Liver (tissue), 9 donors: ENCODE data around the gene ERAP2. TPM values are rescaled to one million over a fixed set of nuclear protein-coding genes. Genes with fewer than 3 reads are reported as not detected.

Experiments used
- DNase-seq: peaks from one replicate; pipeline ENCODE4 v3.0.0-alpha.2; 2017; ENCODE audit warnings: low spot score
- H3K27ac ChIP-seq, 2 donors: one replicate each; pipeline ENCODE4 v1.7.0; 2013; ENCODE audit warnings: inconsistent platforms in 2 of 2, low read length in 2 of 2, control low read depth in 1 of 2, low read depth in 1 of 2, mild to moderate bottlenecking in 1 of 2
- H3K27me3 ChIP-seq, 4 donors: one replicate each; pipeline versions ENCODE4 v1.6.1 to v1.7.0; 2013; ENCODE audit warnings: low read length in 3 of 4, inconsistent platforms in 1 of 4, mild to moderate bottlenecking in 1 of 4, moderate library complexity in 1 of 4; ENCODE audit not compliant: control insufficient read depth in 4 of 4, insufficient read depth in 4 of 4
- H3K36me3 ChIP-seq, 4 donors: one replicate each; pipeline versions ENCODE4 v1.6.1 to v1.7.0; 2013; ENCODE audit warnings: low read length in 3 of 4, mild to moderate bottlenecking in 3 of 4, low read depth in 1 of 4, moderate library complexity in 1 of 4; ENCODE audit not compliant: control insufficient read depth in 4 of 4, insufficient read depth in 3 of 4
- H3K4me1 ChIP-seq, 4 donors: one replicate each; pipeline versions ENCODE4 v1.6.1 to v1.7.0; 2013; ENCODE audit warnings: low read length in 3 of 4, mild to moderate bottlenecking in 3 of 4, moderate library complexity in 1 of 4; ENCODE audit not compliant: control insufficient read depth in 4 of 4, insufficient read depth in 4 of 4
- H3K4me3 ChIP-seq, 3 donors: one replicate each; pipeline versions ENCODE4 v1.6.1 to v1.7.0; 2013; ENCODE audit warnings: low read length in 3 of 3, control low read depth in 1 of 3, low read depth in 1 of 3, mild to moderate bottlenecking in 1 of 3
- H3K9ac ChIP-seq, 2 donors: one replicate each; pipeline ENCODE4 v1.7.0; 2013; ENCODE audit warnings: low read length in 2 of 2, mild to moderate bottlenecking in 2 of 2, moderate library complexity in 2 of 2, control low read depth in 1 of 2, low read depth in 1 of 2
- H3K9me3 ChIP-seq, 4 donors: one replicate each; pipeline versions ENCODE4 v1.6.1 to v1.7.0; 2013; ENCODE audit warnings: low read length in 3 of 4; ENCODE audit not compliant: control insufficient read depth in 4 of 4
- EGR1 ChIP-seq, 2 donors: IDR thresholded peaks; 2 replicates each; pipeline ENCODE4 v1.6.1; 2016 to 2018; ENCODE audit warnings: antibody characterized with exemption in 2 of 2, low read depth in 2 of 2
- FOXA2 ChIP-seq: IDR thresholded peaks from 2 replicates; pipeline ENCODE4 v1.6.1; 2016; ENCODE audit warnings: antibody characterized with exemption
- GABPA ChIP-seq, 2 donors: IDR thresholded peaks in 1 of 2; conservative IDR thresholded peaks in 1 of 2; 2 replicates each; pipeline ENCODE4 v1.6.1; 2016; ENCODE audit warnings: antibody characterized with exemption in 2 of 2, mild to moderate bottlenecking in 1 of 2, moderate library complexity in 1 of 2
- HNF4A ChIP-seq, 2 donors: conservative IDR thresholded peaks; 2 replicates each; pipeline ENCODE4 v1.6.1; 2016; ENCODE audit warnings: antibody characterized with exemption in 2 of 2, mild to moderate bottlenecking in 2 of 2
- HNF4G ChIP-seq: IDR thresholded peaks from 2 replicates; pipeline ENCODE4 v1.6.1; 2016; ENCODE audit warnings: antibody characterized with exemption
- JUND ChIP-seq, 2 donors: IDR thresholded peaks; 2 replicates each; pipeline ENCODE4 v1.6.1; 2016; ENCODE audit warnings: antibody characterized with exemption in 2 of 2
- NR2F2 ChIP-seq: IDR thresholded peaks from 2 replicates; pipeline ENCODE4 v1.6.1; 2016; ENCODE audit warnings: antibody characterized with exemption
- RAD21 ChIP-seq, 2 donors: IDR thresholded peaks; 2 replicates each; pipeline ENCODE4 v1.6.1; 2016; ENCODE audit warnings: antibody characterized with exemption in 2 of 2, mild to moderate bottlenecking in 2 of 2
- RXRA ChIP-seq, 2 donors: IDR thresholded peaks; 2 replicates each; pipeline ENCODE4 v1.6.1; 2017 to 2018; ENCODE audit warnings: antibody characterized with exemption in 2 of 2, mild to moderate bottlenecking in 1 of 2
- SP1 ChIP-seq: IDR thresholded peaks from 2 replicates; pipeline ENCODE4 v1.6.1; 2018; ENCODE audit warnings: antibody characterized with exemption, mild to moderate bottlenecking
- TAF1 ChIP-seq: conservative IDR thresholded peaks from 2 replicates; pipeline ENCODE4 v1.6.1; 2016; ENCODE audit warnings: antibody characterized with exemption, mild to moderate bottlenecking
- YY1 ChIP-seq: IDR thresholded peaks from 2 replicates; pipeline ENCODE4 v1.6.1; 2016; ENCODE audit warnings: antibody characterized with exemption, mild to moderate bottlenecking
- WGBS: extraction: QIAGEN DNeasy Blood & Tissue Kit; methylation state at CpG from one replicate; pipeline ENCODE4 v1.1.7; 2013; 5-methylcytosine and 5-hydroxymethylcytosine counted together
- polyA plus RNA-seq, 2 donors: library from polyadenylated mRNA; stranded (reverse) in 1 of 2; unstranded in 1 of 2; fragments of 200-250 nt in 1 of 2; fragments of >200 nt in 1 of 2; fragmentation: Nextera tagmentation in 1 of 2; extraction: Ambion mirVana in 1 of 2; gene quantifications; one replicate each; pipeline versions ENCODE4 v1.2.1 to v1.2.3, GENCODE V29; 2013 to 2015
- total RNA-seq, 2 donors: library from RNA; depleted of rRNA; stranded (reverse); fragments of >200 nt; gene quantifications; one replicate each; pipeline ENCODE4 v1.2.3, GENCODE V29; 2014
- TF ChIP-seq, protein P1 (sequence below): IDR thresholded peaks from 2 replicates; pipeline ENCODE4 v1.6.1; 2016; ENCODE audit warnings: antibody characterized with exemption
- TF ChIP-seq, protein P2 (sequence below): IDR thresholded peaks from 2 replicates; pipeline ENCODE4 v1.6.1; 2016; ENCODE audit warnings: antibody characterized with exemption
- TF ChIP-seq, protein P3 (sequence below): IDR thresholded peaks from 2 replicates; pipeline ENCODE4 v1.6.1; 2016; ENCODE audit warnings: antibody characterized with exemption, mild to moderate bottlenecking
- TF ChIP-seq, protein P4 (sequence below): IDR thresholded peaks from 2 replicates; pipeline ENCODE4 v1.6.1; 2016; ENCODE audit warnings: antibody characterized with exemption
- TF ChIP-seq, protein P5 (sequence below): fragments of 150-350 bp; IDR thresholded peaks from 2 replicates; pipeline ENCODE4 v1.5.1; 2017; ENCODE audit warnings: improper control_type of control experiment, low read depth, low read length; ENCODE audit not compliant: missing input control
- donor health status: healthy.
- donor health status: healthy.
- donor health status: healthy.
- donor health status: healthy.
- donor health status: healthy.

The ERAP2 gene
- total and polyA plus RNA-seq, 4 donors: 1.8 to 15.5 (median 10.7) TPM

DNA sequence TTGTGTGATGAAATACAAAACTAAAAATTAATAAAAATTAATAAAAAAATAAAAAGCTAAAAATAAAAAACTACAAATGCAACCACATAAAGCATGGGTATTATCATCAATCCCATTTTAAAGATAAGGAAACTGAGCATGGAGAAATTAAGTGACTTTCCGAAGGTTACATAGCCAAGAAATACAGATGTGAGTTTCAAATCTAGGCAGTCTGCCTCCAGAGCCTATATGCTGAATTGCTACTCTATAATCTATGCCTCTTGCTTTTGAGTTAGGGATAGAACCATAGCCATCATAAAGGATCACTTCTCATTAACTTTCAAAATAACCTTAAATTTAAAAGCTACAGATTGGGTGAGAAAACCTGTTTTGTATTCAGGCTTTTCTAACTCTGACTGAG, 18.8 kb upstream of the ERAP2 start:
- Histone ChIP-seq H3K9me3 (no peaks in the 10 kb centered on the region), H3K27ac (no peak overlapping the region), H3K27me3 (no peaks in the 10 kb centered on the region), H3K4me3 (no peak overlapping the region), H3K36me3 (no peaks in the 10 kb centered on the region), H3K4me1 (peaks cover 1 to 12% (median 7%) of the 10 kb centered on the region in 4 donors), H3K9ac (no peak overlapping the region)
- DNase-seq: no peak
- WGBS: 92% methylated on average over 1 of the region's 1 CpG
- TF ChIP-seq TAF1 (no peak), JUND (IDR thresholded peaks at IDR 0.05) (no peak), RAD21 (IDR thresholded peaks at IDR 0.05) (no peak), NR2F2 (no peak), HNF4G (no peak), EGR1 (IDR thresholded peaks at IDR 0.05; ENCODE audit: low read depth in 2 of 2) (no peak), RXRA (IDR thresholded peaks at IDR 0.05) (no peak), SP1 (no peak), GABPA (IDR thresholded peaks at IDR 0.05 in 1 of 2, conservative IDR thresholded peaks at IDR 0.05 in 1 of 2) (no peak), YY1 (no peak), HNF4A (conservative IDR thresholded peaks at IDR 0.05) (no peak)
- TF ChIP-seq, protein P1, sequence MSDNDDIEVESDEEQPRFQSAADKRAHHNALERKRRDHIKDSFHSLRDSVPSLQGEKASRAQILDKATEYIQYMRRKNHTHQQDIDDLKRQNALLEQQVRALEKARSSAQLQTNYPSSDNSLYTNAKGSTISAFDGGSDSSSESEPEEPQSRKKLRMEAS: no peak
- TF ChIP-seq, protein P2, sequence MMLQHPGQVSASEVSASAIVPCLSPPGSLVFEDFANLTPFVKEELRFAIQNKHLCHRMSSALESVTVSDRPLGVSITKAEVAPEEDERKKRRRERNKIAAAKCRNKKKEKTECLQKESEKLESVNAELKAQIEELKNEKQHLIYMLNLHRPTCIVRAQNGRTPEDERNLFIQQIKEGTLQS: no peak
- TF ChIP-seq, protein P3, sequence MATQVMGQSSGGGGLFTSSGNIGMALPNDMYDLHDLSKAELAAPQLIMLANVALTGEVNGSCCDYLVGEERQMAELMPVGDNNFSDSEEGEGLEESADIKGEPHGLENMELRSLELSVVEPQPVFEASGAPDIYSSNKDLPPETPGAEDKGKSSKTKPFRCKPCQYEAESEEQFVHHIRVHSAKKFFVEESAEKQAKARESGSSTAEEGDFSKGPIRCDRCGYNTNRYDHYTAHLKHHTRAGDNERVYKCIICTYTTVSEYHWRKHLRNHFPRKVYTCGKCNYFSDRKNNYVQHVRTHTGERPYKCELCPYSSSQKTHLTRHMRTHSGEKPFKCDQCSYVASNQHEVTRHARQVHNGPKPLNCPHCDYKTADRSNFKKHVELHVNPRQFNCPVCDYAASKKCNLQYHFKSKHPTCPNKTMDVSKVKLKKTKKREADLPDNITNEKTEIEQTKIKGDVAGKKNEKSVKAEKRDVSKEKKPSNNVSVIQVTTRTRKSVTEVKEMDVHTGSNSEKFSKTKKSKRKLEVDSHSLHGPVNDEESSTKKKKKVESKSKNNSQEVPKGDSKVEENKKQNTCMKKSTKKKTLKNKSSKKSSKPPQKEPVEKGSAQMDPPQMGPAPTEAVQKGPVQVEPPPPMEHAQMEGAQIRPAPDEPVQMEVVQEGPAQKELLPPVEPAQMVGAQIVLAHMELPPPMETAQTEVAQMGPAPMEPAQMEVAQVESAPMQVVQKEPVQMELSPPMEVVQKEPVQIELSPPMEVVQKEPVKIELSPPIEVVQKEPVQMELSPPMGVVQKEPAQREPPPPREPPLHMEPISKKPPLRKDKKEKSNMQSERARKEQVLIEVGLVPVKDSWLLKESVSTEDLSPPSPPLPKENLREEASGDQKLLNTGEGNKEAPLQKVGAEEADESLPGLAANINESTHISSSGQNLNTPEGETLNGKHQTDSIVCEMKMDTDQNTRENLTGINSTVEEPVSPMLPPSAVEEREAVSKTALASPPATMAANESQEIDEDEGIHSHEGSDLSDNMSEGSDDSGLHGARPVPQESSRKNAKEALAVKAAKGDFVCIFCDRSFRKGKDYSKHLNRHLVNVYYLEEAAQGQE: no peak
- TF ChIP-seq, protein P4, sequence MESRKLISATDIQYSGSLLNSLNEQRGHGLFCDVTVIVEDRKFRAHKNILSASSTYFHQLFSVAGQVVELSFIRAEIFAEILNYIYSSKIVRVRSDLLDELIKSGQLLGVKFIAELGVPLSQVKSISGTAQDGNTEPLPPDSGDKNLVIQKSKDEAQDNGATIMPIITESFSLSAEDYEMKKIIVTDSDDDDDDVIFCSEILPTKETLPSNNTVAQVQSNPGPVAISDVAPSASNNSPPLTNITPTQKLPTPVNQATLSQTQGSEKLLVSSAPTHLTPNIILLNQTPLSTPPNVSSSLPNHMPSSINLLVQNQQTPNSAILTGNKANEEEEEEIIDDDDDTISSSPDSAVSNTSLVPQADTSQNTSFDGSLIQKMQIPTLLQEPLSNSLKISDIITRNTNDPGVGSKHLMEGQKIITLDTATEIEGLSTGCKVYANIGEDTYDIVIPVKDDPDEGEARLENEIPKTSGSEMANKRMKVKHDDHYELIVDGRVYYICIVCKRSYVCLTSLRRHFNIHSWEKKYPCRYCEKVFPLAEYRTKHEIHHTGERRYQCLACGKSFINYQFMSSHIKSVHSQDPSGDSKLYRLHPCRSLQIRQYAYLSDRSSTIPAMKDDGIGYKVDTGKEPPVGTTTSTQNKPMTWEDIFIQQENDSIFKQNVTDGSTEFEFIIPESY: no peak
- TF ChIP-seq, protein P5, sequence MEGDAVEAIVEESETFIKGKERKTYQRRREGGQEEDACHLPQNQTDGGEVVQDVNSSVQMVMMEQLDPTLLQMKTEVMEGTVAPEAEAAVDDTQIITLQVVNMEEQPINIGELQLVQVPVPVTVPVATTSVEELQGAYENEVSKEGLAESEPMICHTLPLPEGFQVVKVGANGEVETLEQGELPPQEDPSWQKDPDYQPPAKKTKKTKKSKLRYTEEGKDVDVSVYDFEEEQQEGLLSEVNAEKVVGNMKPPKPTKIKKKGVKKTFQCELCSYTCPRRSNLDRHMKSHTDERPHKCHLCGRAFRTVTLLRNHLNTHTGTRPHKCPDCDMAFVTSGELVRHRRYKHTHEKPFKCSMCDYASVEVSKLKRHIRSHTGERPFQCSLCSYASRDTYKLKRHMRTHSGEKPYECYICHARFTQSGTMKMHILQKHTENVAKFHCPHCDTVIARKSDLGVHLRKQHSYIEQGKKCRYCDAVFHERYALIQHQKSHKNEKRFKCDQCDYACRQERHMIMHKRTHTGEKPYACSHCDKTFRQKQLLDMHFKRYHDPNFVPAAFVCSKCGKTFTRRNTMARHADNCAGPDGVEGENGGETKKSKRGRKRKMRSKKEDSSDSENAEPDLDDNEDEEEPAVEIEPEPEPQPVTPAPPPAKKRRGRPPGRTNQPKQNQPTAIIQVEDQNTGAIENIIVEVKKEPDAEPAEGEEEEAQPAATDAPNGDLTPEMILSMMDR: no peak

DNA sequence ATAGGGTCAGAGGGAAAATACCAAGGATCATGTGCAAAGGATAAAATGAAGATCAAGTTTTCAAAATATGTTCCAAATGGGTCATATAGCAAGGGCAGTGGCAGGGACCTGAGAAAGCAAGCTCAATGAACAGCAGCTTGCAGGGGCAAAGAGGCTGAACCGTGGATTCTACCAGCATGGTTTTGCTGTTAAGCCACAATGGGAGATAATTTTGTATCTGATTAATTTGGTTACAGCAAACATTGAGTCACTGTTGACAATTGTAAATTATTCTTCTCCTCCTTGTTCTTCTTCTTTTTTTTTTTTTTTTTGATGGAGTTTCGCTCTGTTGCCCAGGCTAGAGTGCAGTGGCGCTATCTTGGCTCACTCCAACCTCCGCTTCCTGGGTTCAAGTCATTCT, 18.4 kb upstream of the ERAP2 start:
- Histone ChIP-seq H3K36me3 (no peaks in the 10 kb centered on the region), H3K9ac (no peak overlapping the region), H3K9me3 (no peaks in the 10 kb centered on the region), H3K27me3 (no peaks in the 10 kb centered on the region), H3K4me1 (peaks cover 1 to 12% (median 7%) of the 10 kb centered on the region in 4 donors), H3K27ac (no peak overlapping the region), H3K4me3 (no peak overlapping the region)
- TF ChIP-seq FOXA2: no peak
- no peak for TF ChIP-seq HNF4A (conservative IDR thresholded peaks at IDR 0.05)
- no peak for TF ChIP-seq JUND (IDR thresholded peaks at IDR 0.05)
- no peak for DNase-seq
- 84% methylated on average over 4 of the region's 4 CpGs for WGBS
